T-helper 1 cell (primary cell): ENCODE results near the gene VAT1.
A peak's percentile ranks its signal among the peaks of the same experiment; 100 is the strongest.
"Not testable (repeated sequence)": the region's sequence is repeated elsewhere in the genome, so short reads cannot be mapped to it uniquely, and the experiment has no call there.

Experiments
- DNase-seq, 5 donors: peaks; one replicate each; pipeline ENCODE4 v3.0.0-alpha.2; 2012 to 2020

Gene VAT1

GRCh38 chr17:43006639-43007551, 15.3 kb downstream of the VAT1 start, which contains the start of gene IFI35:
Gene IFI35, plus strand, starts transcription at chr17:43006784. Its CDS starts 164 bp downstream, at chr17:43006948.
- peak; percentile 63 to 90 (median 74) for DNase-seq

GRCh38 chr17:43003542-43004172, 18.5 kb downstream of the VAT1 start:
- no peak for DNase-seq

GRCh38 chr17:43000894-43001293, 21.3 kb downstream of the VAT1 start:
- not testable (repeated sequence) for DNase-seq

- DNase-seq: no peak
Observed at GRCh38 chr17:42999003-42999525, 23.1 kb downstream of the VAT1 start.

GRCh38 chr17:42997984-42998938, 23.9 kb downstream of the VAT1 start, which contains the start of gene RPL27:
Gene RPL27, plus strand, starts transcription at chr17:42998419. Its CDS starts 332 bp downstream, at chr17:42998751.
- DNase-seq: peak; percentile 93 to 100 (median 96)

- DNase-seq: no peak
Observed at GRCh38 chr17:42997390-42997983, 24.7 kb downstream of the VAT1 start.

GRCh38 chr17:42993913-42994312, 28.3 kb downstream of the VAT1 start:
- not testable (repeated sequence) for DNase-seq

GRCh38 chr17:42992872-42993271, 29.3 kb downstream of the VAT1 start:
- no peak for DNase-seq

GRCh38 chr17:42991471-42991870, 30.7 kb downstream of the VAT1 start:
- no peak for DNase-seq

GRCh38 chr17:42989726-42990652, 32.2 kb downstream of the VAT1 start:
- no peak for DNase-seq

- DNase-seq: no peak
Observed at GRCh38 chr17:42989141-42989540, 33.0 kb downstream of the VAT1 start.

- no peak for DNase-seq
Observed at GRCh38 chr17:42985225-42985624, 37.0 kb downstream of the VAT1 start.

GRCh38 chr17:42982266-42982665, 39.9 kb downstream of the VAT1 start:
- no peak for DNase-seq

- DNase-seq: peak; percentile 28 to 71 (median 48)
Observed at GRCh38 chr17:42980766-42981397, 41.3 kb downstream of the VAT1 start.

- peak; percentile 83 to 92 (median 88) for DNase-seq
Observed at GRCh38 chr17:42980274-42980765, 41.9 kb downstream of the VAT1 start, which contains the start of gene RUNDC1. Gene RUNDC1, plus strand, starts transcription at chr17:42980565. Its CDS starts 12 bp downstream, at chr17:42980577.

- DNase-seq: peak in 2 of 5 donors; percentile 7 to 8
Observed at GRCh38 chr17:42979511-42980273, 42.5 kb downstream of the VAT1 start, which contains the start of gene PTGES3L. Gene PTGES3L, minus strand, starts transcription at chr17:42980080. Its CDS starts 27 bp downstream, at chr17:42980053.

GRCh38 chr17:42975701-42976100, 46.5 kb downstream of the VAT1 start:
- DNase-seq: not testable (repeated sequence)

GRCh38 chr17:42975265-42975664, 46.9 kb downstream of the VAT1 start:
- DNase-seq: no peak

GRCh38 chr17:42973323-42973722, 48.9 kb downstream of the VAT1 start:
- not testable (repeated sequence) for DNase-seq
